ENCODE results near the gene ZNF280C.

GRCh38 chrX:130224810-130225209 is 43.9 kb downstream of the ZNF280C start:
- TF ChIP-seq POLR2A (IDR thresholded peaks at IDR 0.05) (no peak), CTCF (IDR thresholded peaks at IDR 0.05) (no peak), POLR2AphosphoS5 (IDR thresholded peaks at IDR 0.05) (no peak)
